A549 treated with dexamethasone at 1 μM for 4 hours (cell line): ENCODE data around the gene BMPR2. TPM values are rescaled to one million over a fixed set of nuclear protein-coding genes. Genes with fewer than 3 reads are reported as not detected.

Source experiments
- total RNA-seq: library from RNA; stranded (reverse); fragments of 200-300 nt; extraction: Qiagen RNA extraction; gene quantifications from 5 replicates; pipeline ENCODE4 v1.2.3, GENCODE V29; 2022

Gene BMPR2
- total RNA-seq, result 11.0 to 19.3 TPM (median 17.8 TPM) in 5 replicates

DNA sequence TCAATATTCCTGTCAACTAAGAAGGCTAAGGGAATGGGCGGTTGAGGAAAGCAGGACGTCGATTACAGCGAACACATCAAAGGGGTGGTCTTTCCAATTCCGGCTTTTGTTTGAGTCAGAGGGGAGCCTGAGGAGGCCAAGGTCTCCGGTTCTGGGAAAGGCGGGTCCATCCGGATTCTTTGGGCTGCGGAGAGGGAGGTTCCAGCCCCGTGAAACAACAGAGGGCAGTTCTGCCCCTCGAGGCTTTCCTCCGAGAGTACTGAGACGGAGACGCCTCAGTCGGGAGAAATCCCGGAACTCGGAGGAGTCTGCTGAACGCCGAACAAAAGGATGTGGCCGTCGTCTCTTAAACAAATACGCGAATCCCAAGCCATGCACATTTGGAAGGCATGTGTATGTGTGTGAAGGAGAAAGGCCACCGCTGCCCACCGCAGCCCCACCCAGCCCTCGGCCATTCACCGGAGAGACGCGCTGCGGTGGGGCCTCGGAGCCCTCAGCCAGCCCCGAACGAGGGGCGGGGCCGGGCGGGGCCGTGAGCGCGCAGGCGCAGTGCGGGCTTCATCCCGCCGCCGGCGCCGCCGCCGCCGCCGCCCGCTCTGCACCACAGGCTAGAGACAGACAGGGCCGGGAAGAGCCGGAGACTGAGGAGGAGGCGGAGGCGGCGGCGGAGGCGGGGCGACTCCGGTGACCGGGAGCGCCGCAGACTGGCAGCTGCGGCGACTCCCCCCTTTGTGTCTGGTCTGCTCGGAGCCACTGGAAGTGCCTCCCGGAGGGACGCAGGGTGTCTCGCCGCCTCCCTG lies at the start of gene BMPR2:
TSS of gene BMPR2 (plus strand) at position 719 of the 800 bp plus-strand sequence. CDS start 1,148 bp downstream, outside the sequence.

Other genes starting within 250 kb of the BMPR2 start
- 136 to 196 TPM (median 151 TPM) in 5 replicates for gene SUMO1, start 137.7 kb upstream of the BMPR2 start, total RNA-seq
- gene NOP58, start 110.6 kb upstream of the BMPR2 start, total RNA-seq, result 114 to 139 TPM (median 123 TPM) in 5 replicates